GM23248 (cell line): ENCODE measurements around the gene MCRIP2. TPM values are rescaled to one million over a fixed set of nuclear protein-coding genes. Genes with fewer than 3 reads are reported as not detected.

Experiments used
- DNase-seq: peaks from one replicate; pipeline ENCODE4 v3.0.0-alpha.2; 2015
- H2AFZ ChIP-seq: fragments of 200-600 bp; sonication (generic); 2 replicates; pipeline ENCODE4 v1.6.1; 2016; ENCODE audit warnings: antibody characterized with exemption
- H3F3A ChIP-seq: fragments of 200-600 bp; sonication (generic); 2 replicates; pipeline ENCODE4 v1.6.1; 2016; ENCODE audit warnings: mild to moderate bottlenecking, antibody characterized with exemption, mixed run types; ENCODE audit not compliant: insufficient read depth
- H3K27ac ChIP-seq: fragments of 200-600 bp; sonication (generic); 2 replicates; pipeline ENCODE4 v1.5.1; 2016; ENCODE audit warnings: mild to moderate bottlenecking
- H3K27me3 ChIP-seq: fragments of 200-600 bp; sonication (generic); replicated peaks from 2 replicates; pipeline ENCODE4 v1.6.1; 2016; ENCODE audit warnings: mild to moderate bottlenecking; ENCODE audit not compliant: insufficient read depth
- H3K36me3 ChIP-seq: fragments of 200-600 bp; sonication (generic); 2 replicates; pipeline ENCODE4 v1.6.1; 2016; ENCODE audit warnings: low read depth, mild to moderate bottlenecking
- H3K4me1 ChIP-seq: fragments of 200-600 bp; sonication (generic); 2 replicates; pipeline ENCODE4 v1.6.1; 2016; ENCODE audit warnings: mild to moderate bottlenecking; ENCODE audit not compliant: insufficient read depth
- H3K4me2 ChIP-seq: fragments of 200-600 bp; sonication (generic); one replicate; pipeline ENCODE4 v1.6.1; 2016; ENCODE audit warnings: mild to moderate bottlenecking; ENCODE audit not compliant: unreplicated experiment
- H3K4me3 ChIP-seq: fragments of 200-600 bp; sonication (generic); 2 replicates; pipeline ENCODE4 v1.5.1; 2016; ENCODE audit warnings: mild to moderate bottlenecking
- H3K79me2 ChIP-seq: fragments of 200-600 bp; sonication (generic); 2 replicates; pipeline ENCODE4 v1.6.1; 2016; ENCODE audit warnings: mild to moderate bottlenecking; ENCODE audit not compliant: insufficient read depth
- H3K9ac ChIP-seq: fragments of 200-600 bp; sonication (generic); 2 replicates; pipeline ENCODE4 v1.6.1; 2016; ENCODE audit warnings: mild to moderate bottlenecking
- H3K9me2 ChIP-seq: fragments of 200-600 bp; sonication (generic); 2 replicates; pipeline ENCODE4 v1.6.1; 2016; ENCODE audit warnings: mixed run types, mild to moderate bottlenecking, moderate library complexity; ENCODE audit not compliant: insufficient read depth
- H3K9me3 ChIP-seq: fragments of 200-600 bp; sonication (generic); one replicate; pipeline ENCODE4 v1.6.1; 2017; ENCODE audit warnings: low read depth
- H4K20me1 ChIP-seq: fragments of 200-600 bp; sonication (generic); 2 replicates; pipeline ENCODE4 v1.6.0; 2016; ENCODE audit not compliant: insufficient read depth
- EZH2 ChIP-seq: fragments of 200-600 bp; sonication (generic); IDR thresholded peaks from 2 replicates; pipeline ENCODE4 v1.6.1; 2018; ENCODE audit warnings: antibody characterized with exemption, mild to moderate bottlenecking; ENCODE audit not compliant: insufficient read depth, poor library complexity, severe bottlenecking
- EZH2phosphoT487 ChIP-seq: fragments of 200-600 bp; sonication (generic); IDR thresholded peaks from 2 replicates; pipeline ENCODE4 v1.6.1; 2018; ENCODE audit warnings: antibody characterized with exemption, moderate library complexity, mild to moderate bottlenecking, low read depth; ENCODE audit not compliant: insufficient read depth
- WGBS, 2 experiments: methylation state at CpG; one replicate each; pipeline ENCODE4 v1.1.6; 2015 to 2017; ENCODE audit warnings: low lambda C conversion rate in 2 of 2, low coverage in 1 of 2; ENCODE audit errors: missing lambda C conversion rate in 2 of 2; 5-methylcytosine and 5-hydroxymethylcytosine counted together
- in situ Hi-C: fragments of 300-500 bp; cut with MboI; formaldehyde crosslinking; loops from 2 replicates; pipeline ENCODE4 v1.15.0; 2020
- polyA plus RNA-seq: library from polyadenylated mRNA; unstranded; fragments of >200 nt; fragmentation: Nextera tagmentation; extraction: Ambion mirVana; gene quantifications from 2 replicates; pipeline ENCODE4 v1.2.1, GENCODE V29; 2016
- total RNA-seq: library from RNA; depleted of rRNA; stranded (reverse); fragments of >200 nt; shearing (Covaris generic); gene quantifications from 2 replicates; pipeline ENCODE4 v1.2.3, GENCODE V29; 2014

The MCRIP2 gene
- total and polyA plus RNA-seq, 2 experiments from 2014 or later = 22.6 to 30.4 TPM

DNA sequence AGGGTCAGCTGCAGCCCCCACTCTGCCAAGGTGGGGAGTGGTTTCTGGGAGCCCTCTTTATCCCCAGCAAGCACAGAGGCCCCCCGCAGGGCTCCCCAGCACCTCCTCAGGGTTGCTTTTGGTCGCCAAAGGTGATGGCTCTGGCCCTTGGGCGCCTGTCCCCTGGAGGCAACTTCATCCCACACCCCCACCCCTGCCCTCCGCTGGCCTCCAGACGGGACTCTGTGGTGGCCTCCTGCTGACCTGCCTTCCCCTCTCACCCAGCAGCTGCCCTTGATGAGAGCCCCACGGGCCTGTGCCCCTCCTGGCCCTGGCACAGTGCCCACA lies 18.5 kb downstream of the MCRIP2 start:
- H2AFZ ChIP-seq = no peak overlapping the region
- TF ChIP-seq EZH2phosphoT487 = no peak
- TF ChIP-seq EZH2 = no peak
- H3K27ac ChIP-seq = no peak overlapping the region
- no peaks in the 10 kb centered on the region for H3K27me3 ChIP-seq
- 79 to 95% methylated on average over 3 to 6 of the region's 6 CpGs for WGBS, 2 experiments
- H3K9me3 ChIP-seq = no peaks in the 10 kb centered on the region
- H3K79me2 ChIP-seq = no peaks in the 10 kb centered on the region
- no peak overlapping the region for H3K4me3 ChIP-seq
- no peak for DNase-seq
- no peak overlapping the region for H3K4me2 ChIP-seq
- no peaks in the 10 kb centered on the region for H3K36me3 ChIP-seq
- no peaks in the 10 kb centered on the region for H3K9me2 ChIP-seq
- H3K4me1 ChIP-seq = no peaks in the 10 kb centered on the region
- H3K9ac ChIP-seq = no peak overlapping the region
- H3F3A ChIP-seq = no peaks in the 10 kb centered on the region
- in situ Hi-C loops = no loop called here
- H4K20me1 ChIP-seq = no peaks in the 10 kb centered on the region

- H3K27ac ChIP-seq = no peak overlapping the region
- in situ Hi-C loops = no loop called here
- H3K9me3 ChIP-seq = no peaks in the 10 kb centered on the region
- H4K20me1 ChIP-seq = no peaks in the 10 kb centered on the region
- H3K9me2 ChIP-seq = no peaks in the 10 kb centered on the region
- TF ChIP-seq EZH2 (no peak), EZH2phosphoT487 (no peak)
- no peaks in the 10 kb centered on the region for H3K4me1 ChIP-seq
- no peaks in the 10 kb centered on the region for H3F3A ChIP-seq
- no peak overlapping the region for H3K4me3 ChIP-seq
- no peaks in the 10 kb centered on the region for H3K27me3 ChIP-seq
- H2AFZ ChIP-seq = no peak overlapping the region
- no peaks in the 10 kb centered on the region for H3K79me2 ChIP-seq
- DNase-seq = peak; percentile 59
- H3K4me2 ChIP-seq = no peak overlapping the region
- H3K9ac ChIP-seq = no peak overlapping the region
- no peaks in the 10 kb centered on the region for H3K36me3 ChIP-seq
- WGBS, 2 experiments = 72 to 74% methylated on average over 27 to 34 of the region's 43 CpGs
Observed at GRCh38 chr16:660459-661183, 19.0 kb downstream of the MCRIP2 start.

DNA sequence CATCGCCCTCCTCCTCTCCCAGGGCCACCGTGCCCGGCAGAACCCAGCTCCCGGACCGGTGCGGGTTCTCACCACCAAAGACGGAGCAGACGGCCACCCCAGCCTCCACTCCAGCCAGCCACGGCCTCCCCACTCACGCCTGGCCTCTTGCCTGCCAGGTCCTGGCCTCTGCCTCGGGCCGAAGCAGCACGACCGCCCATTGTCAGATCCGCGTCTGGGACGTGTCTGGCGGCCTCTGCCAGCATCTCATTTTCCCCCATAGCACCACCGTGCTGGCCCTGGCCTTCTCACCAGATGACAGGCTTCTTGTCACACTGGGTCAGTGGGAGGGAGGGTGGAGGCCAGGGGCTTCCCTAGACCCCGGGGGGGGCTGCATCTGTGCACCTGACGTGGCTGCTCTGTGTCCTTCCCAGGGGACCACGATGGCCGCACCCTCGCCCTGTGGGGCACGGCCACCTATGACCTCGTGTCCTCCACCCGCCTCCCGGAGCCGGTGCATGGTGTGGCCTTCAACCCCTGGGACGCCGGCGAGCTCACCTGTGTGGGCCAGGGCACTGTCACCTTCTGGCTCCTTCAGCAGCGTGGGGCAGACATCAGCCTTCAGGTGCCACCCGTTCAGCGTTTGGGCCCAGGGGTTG lies 19.7 kb downstream of the MCRIP2 start:
- H3K36me3 ChIP-seq = no peaks in the 10 kb centered on the region
- DNase-seq = no peak

DNA sequence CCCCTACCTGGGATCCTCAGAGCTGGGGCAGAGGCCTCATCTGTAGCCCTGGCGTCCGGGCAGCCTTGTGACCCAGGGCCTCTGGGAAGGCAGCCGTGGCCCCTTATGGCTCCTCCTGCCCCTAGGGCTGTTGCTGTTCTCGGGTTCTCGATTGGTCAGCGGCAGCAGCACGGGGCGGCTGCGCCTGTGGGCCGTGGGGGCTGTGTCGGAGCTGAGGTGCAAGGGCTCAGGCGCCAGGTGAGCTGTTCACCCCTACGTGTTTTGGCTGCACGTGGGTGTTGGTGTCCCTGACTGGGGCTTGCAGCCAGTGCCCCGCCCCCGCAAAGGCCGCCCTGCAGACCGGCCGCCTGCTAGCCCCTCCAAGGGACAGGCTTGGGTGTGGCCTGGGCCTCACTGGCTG lies 20.5 kb downstream of the MCRIP2 start:
- H3K4me1 ChIP-seq = no peaks in the 10 kb centered on the region

More for the DNA sequence above, 19.7 kb downstream of the MCRIP2 start:
- Histone ChIP-seq H3K9ac (no peak overlapping the region), H3K4me2 (no peak overlapping the region), H4K20me1 (no peaks in the 10 kb centered on the region), H3K79me2 (no peaks in the 10 kb centered on the region), H3K9me2 (no peaks in the 10 kb centered on the region), H3K27me3 (no peaks in the 10 kb centered on the region), H3K4me3 (no peak overlapping the region), H3K9me3 (no peaks in the 10 kb centered on the region), H2AFZ (no peak overlapping the region), H3K27ac (no peak overlapping the region), H3F3A (no peaks in the 10 kb centered on the region), H3K4me1 (no peaks in the 10 kb centered on the region)
- TF ChIP-seq EZH2 (no peak), EZH2phosphoT487 (no peak)
- WGBS, 2 experiments = 93% methylated on average over 32 to 35 of the region's 35 CpGs
- in situ Hi-C loops = no loop called here

More for the DNA sequence above, 20.5 kb downstream of the MCRIP2 start:
- in situ Hi-C loops = no loop called here
- H4K20me1 ChIP-seq = no peaks in the 10 kb centered on the region
- TF ChIP-seq EZH2 (no peak), EZH2phosphoT487 (no peak)
- no peaks in the 10 kb centered on the region for H3K79me2 ChIP-seq
- H3K9me2 ChIP-seq = no peaks in the 10 kb centered on the region
- no peak overlapping the region for H3K27ac ChIP-seq
- WGBS, 2 experiments = 92 to 93% methylated on average over 15 to 19 of the region's 19 CpGs
- H3K4me3 ChIP-seq = no peak overlapping the region
- DNase-seq = no peak
- H3K9ac ChIP-seq = no peak overlapping the region
- no peaks in the 10 kb centered on the region for H3F3A ChIP-seq
- H2AFZ ChIP-seq = no peak overlapping the region
- H3K9me3 ChIP-seq = no peaks in the 10 kb centered on the region
- no peak overlapping the region for H3K4me2 ChIP-seq
- no peaks in the 10 kb centered on the region for H3K27me3 ChIP-seq
- no peaks in the 10 kb centered on the region for H3K36me3 ChIP-seq
